ENCODE results near the gene LOC128125822.

The LOC128125822 gene

DNA sequence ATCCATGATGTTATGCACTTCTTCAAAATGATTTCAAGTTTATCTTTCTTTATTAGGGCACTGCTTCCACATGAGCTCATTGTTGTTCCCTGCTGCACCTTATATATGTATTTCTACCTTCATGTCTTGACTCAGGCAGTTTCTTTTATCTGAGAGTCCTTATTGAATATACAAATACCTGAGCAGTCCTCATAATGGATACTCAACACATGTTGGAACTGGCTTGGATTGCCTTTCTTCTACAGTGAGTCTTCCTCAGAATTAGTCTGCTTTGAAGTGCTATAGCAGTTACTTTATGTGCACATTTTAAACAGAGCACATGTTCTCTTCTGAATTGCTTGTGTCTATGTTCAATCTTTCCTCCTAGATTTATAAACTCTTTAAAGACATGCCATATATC lies 45.3 kb upstream of the LOC128125822 start:
- TF ChIP-seq, protein P1, sequence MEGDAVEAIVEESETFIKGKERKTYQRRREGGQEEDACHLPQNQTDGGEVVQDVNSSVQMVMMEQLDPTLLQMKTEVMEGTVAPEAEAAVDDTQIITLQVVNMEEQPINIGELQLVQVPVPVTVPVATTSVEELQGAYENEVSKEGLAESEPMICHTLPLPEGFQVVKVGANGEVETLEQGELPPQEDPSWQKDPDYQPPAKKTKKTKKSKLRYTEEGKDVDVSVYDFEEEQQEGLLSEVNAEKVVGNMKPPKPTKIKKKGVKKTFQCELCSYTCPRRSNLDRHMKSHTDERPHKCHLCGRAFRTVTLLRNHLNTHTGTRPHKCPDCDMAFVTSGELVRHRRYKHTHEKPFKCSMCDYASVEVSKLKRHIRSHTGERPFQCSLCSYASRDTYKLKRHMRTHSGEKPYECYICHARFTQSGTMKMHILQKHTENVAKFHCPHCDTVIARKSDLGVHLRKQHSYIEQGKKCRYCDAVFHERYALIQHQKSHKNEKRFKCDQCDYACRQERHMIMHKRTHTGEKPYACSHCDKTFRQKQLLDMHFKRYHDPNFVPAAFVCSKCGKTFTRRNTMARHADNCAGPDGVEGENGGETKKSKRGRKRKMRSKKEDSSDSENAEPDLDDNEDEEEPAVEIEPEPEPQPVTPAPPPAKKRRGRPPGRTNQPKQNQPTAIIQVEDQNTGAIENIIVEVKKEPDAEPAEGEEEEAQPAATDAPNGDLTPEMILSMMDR (IDR thresholded peaks at IDR 0.05; ENCODE audit: borderline replicate concordance, extremely low read depth, low read length, poor library complexity, severe bottlenecking): no peak
- no peak for TF ChIP-seq EZH2 (IDR thresholded peaks at IDR 0.05; ENCODE audit: borderline replicate concordance, low read depth, low read length, severe bottlenecking)
- Histone ChIP-seq H3K4me1 (ENCODE audit: insufficient read depth, low read length) (no peaks in the 10 kb centered on the region), H2AFZ (ENCODE audit: low read depth, low read length) (no peak overlapping the region), H3K4me2 (ENCODE audit: insufficient read depth, low read length) (no peak overlapping the region), H3K9ac (ENCODE audit: low read depth, low read length) (no peak overlapping the region), H3K27me3 (ENCODE audit: insufficient read depth, low read length, poor library complexity) (no peaks in the 10 kb centered on the region), H4K20me1 (ENCODE audit: insufficient read depth, low read length) (no peaks in the 10 kb centered on the region), H3K9me3 (ENCODE audit: insufficient read depth, low read length, severe bottlenecking) (no peaks in the 10 kb centered on the region), H3K4me3 (ENCODE audit: low read depth in 1 of 2, low read length in 2 of 2) (no peak overlapping the region), H3K27ac (ENCODE audit: low read length) (no peak overlapping the region), H3K36me3 (ENCODE audit: insufficient read depth, low read length) (no peaks in the 10 kb centered on the region), H3K79me2 (ENCODE audit: insufficient read depth, low read length) (no peaks in the 10 kb centered on the region)
- DNase-seq (no peak), ATAC-seq (ENCODE audit: insufficient read depth, low read depth) (no peak)

DNA sequence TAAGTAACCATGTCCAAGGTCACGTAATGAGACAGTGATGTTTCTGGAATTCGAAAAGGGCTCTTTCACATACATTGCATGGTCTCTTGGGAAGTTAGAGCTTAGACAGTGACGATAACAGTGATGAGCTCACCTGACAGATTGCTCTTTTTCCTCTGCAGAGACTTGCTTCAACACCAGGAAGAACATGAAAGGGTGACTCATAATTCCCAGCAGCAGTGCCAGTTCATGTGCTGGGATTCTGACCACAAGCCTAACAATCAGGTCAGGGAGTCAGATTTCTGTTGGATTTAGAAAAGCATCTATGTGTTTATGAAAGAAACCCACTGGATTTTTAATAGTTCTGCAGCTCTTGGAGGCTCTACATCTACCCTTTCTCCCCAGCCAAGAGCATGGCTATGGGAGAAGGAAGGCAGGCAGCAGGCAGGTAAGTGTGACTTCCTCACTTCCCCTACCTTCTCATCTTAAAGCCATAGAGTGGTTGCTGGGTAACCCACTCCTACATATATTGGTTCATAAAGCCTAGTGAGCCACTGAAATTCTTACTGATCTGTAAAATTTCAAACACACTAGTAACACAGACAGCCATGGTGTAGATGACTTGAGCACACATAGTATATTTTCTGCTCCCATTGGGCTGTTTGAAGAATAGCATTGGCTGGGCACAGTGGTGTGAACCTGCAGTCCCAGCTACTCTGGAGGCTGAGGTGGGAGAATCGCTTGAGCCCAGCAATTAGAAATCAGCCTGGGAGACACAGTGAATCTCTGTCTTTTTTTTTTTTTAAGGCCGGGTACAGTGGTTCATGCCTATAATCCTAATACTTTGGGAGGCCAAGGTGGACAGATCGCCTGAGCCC lies 44.4 kb upstream of the LOC128125822 start:
- no peak for ATAC-seq (ENCODE audit: insufficient read depth, low read depth)
- Histone ChIP-seq H3K4me1 (ENCODE audit: insufficient read depth, low read length) (no peaks in the 10 kb centered on the region), H3K4me3 (ENCODE audit: low read depth in 1 of 2, low read length in 2 of 2) (no peak overlapping the region), H3K9ac (ENCODE audit: low read depth, low read length) (no peak overlapping the region), H2AFZ (ENCODE audit: low read depth, low read length) (no peak overlapping the region), H3K9me3 (ENCODE audit: insufficient read depth, low read length, severe bottlenecking) (no peaks in the 10 kb centered on the region), H4K20me1 (ENCODE audit: insufficient read depth, low read length) (no peaks in the 10 kb centered on the region), H3K36me3 (ENCODE audit: insufficient read depth, low read length) (no peaks in the 10 kb centered on the region), H3K79me2 (ENCODE audit: insufficient read depth, low read length) (no peaks in the 10 kb centered on the region), H3K27ac (ENCODE audit: low read length) (no peak overlapping the region), H3K27me3 (ENCODE audit: insufficient read depth, low read length, poor library complexity) (no peaks in the 10 kb centered on the region), H3K4me2 (ENCODE audit: insufficient read depth, low read length) (no peak overlapping the region)
- no peak for DNase-seq
- no peak for TF ChIP-seq EZH2 (IDR thresholded peaks at IDR 0.05; ENCODE audit: borderline replicate concordance, low read depth, low read length, severe bottlenecking)
- TF ChIP-seq, protein P1 (IDR thresholded peaks at IDR 0.05; ENCODE audit: borderline replicate concordance, extremely low read depth, low read length, poor library complexity, severe bottlenecking): no peak

DNA sequence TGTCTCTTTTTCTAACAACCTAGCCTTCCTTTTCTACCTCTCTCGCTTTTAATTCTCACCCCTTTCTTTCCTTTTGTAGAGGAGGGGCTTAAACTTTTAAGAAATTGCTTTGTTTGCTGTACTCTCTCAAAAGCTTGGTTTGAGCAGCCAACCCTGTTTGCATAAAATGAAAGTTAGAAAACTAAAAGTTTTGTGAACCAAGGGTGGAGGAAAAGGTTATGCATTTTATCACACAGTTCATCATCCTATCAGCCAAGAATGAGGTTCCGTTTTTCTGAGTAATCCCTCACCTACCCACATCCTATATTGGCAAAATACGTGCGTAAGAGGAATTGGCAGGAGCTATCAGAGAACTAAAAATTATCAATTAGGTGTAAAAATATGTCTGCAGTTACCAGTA lies 42.8 kb upstream of the LOC128125822 start:
- Histone ChIP-seq H3K4me1 (ENCODE audit: insufficient read depth, low read length) (no peaks in the 10 kb centered on the region), H3K27ac (ENCODE audit: low read length) (no peak overlapping the region), H3K9me3 (ENCODE audit: insufficient read depth, low read length, severe bottlenecking) (no peaks in the 10 kb centered on the region), H3K4me2 (ENCODE audit: insufficient read depth, low read length) (no peak overlapping the region), H3K4me3 (ENCODE audit: low read depth in 1 of 2, low read length in 2 of 2) (no peak overlapping the region), H3K36me3 (ENCODE audit: insufficient read depth, low read length) (no peaks in the 10 kb centered on the region), H3K9ac (ENCODE audit: low read depth, low read length) (no peak overlapping the region), H3K27me3 (ENCODE audit: insufficient read depth, low read length, poor library complexity) (no peaks in the 10 kb centered on the region), H4K20me1 (ENCODE audit: insufficient read depth, low read length) (no peaks in the 10 kb centered on the region), H3K79me2 (ENCODE audit: insufficient read depth, low read length) (no peaks in the 10 kb centered on the region), H2AFZ (ENCODE audit: low read depth, low read length) (no peak overlapping the region)
- DNase-seq: no peak
- no peak for ATAC-seq (ENCODE audit: insufficient read depth, low read depth)
- no peak for TF ChIP-seq EZH2 (IDR thresholded peaks at IDR 0.05; ENCODE audit: borderline replicate concordance, low read depth, low read length, severe bottlenecking)
- TF ChIP-seq, protein P1 (IDR thresholded peaks at IDR 0.05; ENCODE audit: borderline replicate concordance, extremely low read depth, low read length, poor library complexity, severe bottlenecking): no peak

All from DND-41 (cell line).